NCI-H226 (cell line): ENCODE data around the gene ETV4.

Experiments used
- DNase-seq: peaks from one replicate; pipeline ENCODE4 v3.0.0-alpha.2; 2015

ETV4 gene

GRCh38 chr17:43572368-43572980, 26.3 kb upstream of the ETV4 start:
- DNase-seq = peak; percentile 32

GRCh38 chr17:43570518-43570928, 24.4 kb upstream of the ETV4 start:
- DNase-seq = peak; percentile 91

- no peak for DNase-seq
These were observed 22.5 kb upstream of the ETV4 start for GRCh38 chr17:43568506-43569082.

DNA sequence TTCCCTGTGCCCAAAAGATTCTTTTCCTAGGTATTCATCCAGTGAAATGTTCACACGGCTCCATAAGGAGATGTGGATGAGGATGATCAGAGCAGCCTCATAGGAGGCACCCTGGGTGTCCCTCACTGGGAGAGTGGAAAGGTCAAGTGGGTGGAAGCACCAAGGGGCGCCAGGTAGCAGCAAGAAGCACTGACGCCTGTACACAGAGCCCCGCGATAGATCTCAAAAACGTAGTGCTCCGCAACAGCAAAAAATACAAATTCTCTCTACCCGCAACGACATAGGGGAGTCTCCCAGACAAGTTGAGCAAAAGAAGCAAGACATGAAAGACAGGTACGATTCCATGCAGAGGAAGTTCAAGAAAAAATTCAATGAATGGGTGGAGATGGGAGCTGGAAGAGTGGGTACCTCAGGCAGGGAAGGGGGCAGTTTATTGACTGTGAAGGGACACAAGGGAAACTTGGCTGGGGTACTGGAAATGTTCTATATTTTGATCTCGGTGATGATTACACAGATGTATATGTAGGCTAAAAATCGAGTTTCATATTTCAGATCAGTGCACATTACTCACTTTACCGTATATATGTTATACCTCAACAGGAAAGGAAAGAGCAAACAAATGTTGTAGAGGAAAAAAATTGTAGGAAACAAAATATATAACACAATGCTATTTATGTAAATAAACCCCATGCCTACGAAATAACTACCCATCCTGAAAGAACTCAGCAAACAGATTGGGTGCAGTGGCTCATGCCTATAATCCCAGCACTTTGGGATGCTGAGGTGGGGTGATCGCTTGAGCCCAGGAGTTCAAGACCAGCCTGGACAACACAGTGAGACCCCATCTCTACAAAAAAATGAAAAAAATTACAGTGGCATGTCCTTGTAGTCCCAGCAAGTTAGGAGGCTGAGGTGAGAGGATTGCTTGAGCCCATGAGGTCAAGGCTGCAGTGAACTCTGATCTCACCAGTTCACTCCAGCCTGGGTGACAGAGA, 17.8 kb upstream of the ETV4 start:
- peak; percentile 0 for DNase-seq

DNA sequence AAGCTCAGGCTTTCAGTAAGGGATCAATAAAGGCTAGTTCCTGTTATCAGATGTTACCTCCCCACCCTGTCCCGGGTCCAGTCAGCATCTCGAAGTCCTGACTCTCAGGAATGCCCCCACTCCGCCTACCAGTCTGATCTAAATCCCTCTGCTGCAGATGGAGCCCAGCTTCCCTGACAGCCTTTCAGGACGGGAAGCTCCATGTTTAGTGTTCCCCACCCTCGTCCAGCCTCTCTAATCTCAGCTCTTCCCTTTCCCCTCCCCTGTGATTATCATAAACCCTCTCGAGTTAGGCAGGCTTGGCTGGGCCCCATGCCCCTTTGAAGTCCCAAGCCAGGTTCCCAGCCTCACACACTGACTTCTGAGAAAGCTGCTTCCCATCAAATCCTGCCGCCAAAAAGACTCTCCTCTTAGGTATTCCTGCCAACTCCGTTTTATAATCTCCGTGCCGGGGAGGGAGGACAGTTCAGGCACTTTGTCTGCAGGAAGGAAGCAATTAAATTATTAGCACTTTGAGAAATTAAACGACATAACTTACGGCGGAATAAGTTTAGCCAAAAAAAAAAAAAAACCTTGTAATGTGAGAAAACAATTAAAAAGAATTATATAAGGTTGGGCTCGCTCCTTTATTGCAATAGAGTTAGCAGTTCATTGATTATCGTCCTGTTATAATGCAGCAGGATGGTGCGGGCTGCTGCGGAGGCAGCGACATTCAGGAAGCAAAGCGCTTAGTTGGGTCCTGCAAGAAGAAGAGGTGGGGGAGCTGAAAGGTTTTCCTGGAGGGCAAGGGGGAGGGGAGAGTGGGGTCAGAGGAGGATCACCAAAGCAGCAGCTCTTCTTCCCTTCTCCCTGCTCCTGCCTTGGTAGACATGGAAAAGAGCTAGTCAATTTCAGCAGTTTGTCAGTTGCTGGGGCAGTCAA, 16.8 kb upstream of the ETV4 start:
- peak; percentile 0 for DNase-seq

- DNase-seq = peak; percentile 0
These were observed 14.6 kb upstream of the ETV4 start for GRCh38 chr17:43560461-43561427.

DNA sequence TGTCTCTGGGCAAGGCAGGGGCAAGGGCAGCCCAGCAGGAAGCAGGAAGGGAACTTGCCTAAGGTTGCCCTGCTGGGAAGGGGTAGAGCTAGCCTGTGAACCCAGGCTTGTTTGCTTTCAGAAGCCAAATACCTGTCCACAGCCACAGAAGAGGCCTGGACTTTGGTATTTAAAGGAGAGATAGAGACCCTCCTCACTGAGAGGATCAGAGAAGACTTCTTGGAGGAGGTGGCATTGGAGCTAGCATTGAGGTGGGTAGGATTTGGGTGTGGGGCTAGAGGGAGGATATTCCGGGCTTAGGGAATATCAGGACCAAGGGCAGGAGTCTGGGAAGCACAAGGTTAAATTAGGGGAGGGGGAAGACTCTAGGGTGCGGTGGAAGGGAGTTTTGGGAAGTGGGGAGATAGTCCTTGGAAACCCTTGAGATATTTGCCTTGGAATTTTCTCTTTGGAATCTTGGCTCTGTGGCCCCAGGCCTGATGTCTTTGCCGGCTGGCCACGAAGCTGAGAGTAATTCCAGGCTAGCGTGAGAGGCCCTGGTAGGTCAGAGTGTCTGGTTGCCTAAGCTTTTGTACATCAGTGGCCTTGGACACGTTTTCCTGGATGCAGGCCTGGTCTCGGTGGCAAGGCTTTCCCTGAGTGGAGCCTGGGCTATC, 13.1 kb upstream of the ETV4 start:
- DNase-seq = peak; percentile 0

DNA sequence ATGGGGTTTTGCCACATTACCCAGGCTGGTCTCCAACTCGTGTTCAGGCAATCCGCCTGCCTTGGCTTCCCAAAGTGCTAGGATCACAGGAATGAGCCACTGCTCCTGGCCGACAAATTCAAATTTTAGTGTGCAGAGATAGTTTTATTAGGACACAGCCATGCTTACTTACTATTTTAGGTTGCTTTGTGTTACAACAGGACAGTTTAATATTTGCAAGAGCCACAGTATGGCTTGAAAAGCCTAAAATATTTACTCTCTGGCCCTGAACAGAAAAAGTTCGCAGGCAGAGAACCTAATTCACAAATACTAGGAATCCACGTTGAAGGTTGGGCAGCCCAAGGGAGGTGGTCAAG, 12.6 kb upstream of the ETV4 start:
- DNase-seq = no peak

DNA sequence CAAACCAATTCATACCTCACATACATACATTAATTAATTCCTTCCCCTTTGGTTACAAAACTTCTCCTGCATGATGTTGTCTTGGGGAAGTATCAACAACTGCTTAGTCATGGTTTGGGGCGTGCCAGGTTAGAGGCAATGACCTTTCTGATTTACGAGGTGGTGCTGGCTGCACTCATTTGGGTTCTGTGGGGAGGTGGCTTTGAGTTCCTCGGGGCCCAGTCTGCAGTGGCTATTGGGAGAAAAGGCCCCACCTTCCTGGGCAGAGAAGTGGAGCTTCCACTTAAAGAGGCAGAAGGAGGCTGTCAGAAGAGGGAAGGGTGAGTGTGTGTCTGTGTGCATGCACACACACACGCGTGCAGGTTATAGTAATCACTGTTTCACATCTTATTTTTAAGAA, 10.2 kb upstream of the ETV4 start:
- peak; percentile 23 for DNase-seq

- DNase-seq = no peak
These were observed 8.7 kb upstream of the ETV4 start for GRCh38 chr17:43554857-43555256.

DNA sequence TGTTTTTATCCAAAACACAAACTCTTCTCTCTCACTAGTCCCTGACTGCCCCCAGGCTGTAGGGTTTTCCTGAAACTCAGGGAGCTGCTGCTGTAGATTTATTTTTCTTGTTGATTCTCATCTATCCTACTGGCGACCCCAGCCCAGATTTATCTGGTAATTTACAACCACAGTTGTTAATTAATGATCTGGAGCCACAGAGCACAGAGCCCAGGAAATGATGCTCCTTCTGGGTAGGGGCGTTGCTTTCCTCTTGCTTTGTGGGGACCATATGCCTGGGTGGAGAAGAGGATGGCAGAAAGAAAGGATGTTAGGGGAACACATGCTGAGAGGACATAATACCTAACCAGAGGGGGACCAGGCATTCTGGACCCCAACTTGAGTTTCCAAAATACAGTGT, 7.4 kb upstream of the ETV4 start:
- peak; percentile 0 for DNase-seq

DNA sequence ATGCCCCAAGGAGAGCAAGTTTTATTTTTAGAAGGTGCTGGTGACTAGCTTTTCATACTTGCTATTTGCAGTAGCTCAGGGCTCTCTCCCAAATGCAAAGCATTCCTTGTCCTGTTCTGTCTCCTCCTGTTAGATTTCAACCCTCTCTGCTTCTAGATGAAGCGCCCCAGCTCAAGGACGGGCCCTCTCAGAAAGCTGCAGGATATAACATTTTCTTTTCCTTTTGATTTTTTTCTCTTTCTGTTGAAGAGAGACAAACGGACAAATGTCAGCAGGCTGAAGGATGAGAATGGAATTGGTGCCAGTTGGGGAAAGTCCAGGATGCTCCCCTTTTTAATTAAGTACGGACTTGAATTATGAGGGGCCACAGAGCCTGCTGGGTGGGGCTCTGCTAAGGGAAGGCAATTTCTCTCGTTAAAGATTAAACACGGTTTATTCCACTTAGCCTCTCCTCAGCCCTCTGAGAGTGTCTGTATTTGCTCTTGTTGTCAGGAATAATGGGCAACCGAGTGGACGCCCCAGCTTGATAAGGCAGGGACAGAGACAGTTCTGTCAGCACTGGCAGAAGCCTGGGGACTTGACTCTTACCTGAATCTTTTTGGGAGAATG, 6.2 kb upstream of the ETV4 start:
- DNase-seq = no peak

- no peak for DNase-seq
These were observed 4.6 kb upstream of the ETV4 start for GRCh38 chr17:43550754-43551153.

- no peak for DNase-seq
These were observed 3.4 kb upstream of the ETV4 start for GRCh38 chr17:43549496-43549895.

GRCh38 chr17:43548689-43549379, 2.7 kb upstream of the ETV4 start:
- DNase-seq = peak; percentile 0

GRCh38 chr17:43547659-43548256, 1.6 kb upstream of the ETV4 start:
- DNase-seq = peak; percentile 0

GRCh38 chr17:43547189-43547550, 1.0 kb upstream of the ETV4 start:
- DNase-seq = no peak

DNA sequence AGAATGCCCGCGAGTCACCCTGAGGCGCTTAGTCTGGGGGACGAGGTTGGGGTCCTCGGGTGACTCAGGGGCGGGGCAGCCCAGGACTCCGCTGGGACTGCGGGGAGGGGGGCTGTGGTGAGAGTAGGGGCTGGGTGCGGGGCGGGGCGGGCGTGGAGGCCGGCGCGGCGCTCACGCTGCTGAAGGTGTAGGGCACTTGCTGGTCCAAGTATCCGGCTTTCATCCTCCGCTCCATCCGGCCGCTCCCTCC, 832 bp downstream of the ETV4 start:
- no peak for DNase-seq

DNA sequence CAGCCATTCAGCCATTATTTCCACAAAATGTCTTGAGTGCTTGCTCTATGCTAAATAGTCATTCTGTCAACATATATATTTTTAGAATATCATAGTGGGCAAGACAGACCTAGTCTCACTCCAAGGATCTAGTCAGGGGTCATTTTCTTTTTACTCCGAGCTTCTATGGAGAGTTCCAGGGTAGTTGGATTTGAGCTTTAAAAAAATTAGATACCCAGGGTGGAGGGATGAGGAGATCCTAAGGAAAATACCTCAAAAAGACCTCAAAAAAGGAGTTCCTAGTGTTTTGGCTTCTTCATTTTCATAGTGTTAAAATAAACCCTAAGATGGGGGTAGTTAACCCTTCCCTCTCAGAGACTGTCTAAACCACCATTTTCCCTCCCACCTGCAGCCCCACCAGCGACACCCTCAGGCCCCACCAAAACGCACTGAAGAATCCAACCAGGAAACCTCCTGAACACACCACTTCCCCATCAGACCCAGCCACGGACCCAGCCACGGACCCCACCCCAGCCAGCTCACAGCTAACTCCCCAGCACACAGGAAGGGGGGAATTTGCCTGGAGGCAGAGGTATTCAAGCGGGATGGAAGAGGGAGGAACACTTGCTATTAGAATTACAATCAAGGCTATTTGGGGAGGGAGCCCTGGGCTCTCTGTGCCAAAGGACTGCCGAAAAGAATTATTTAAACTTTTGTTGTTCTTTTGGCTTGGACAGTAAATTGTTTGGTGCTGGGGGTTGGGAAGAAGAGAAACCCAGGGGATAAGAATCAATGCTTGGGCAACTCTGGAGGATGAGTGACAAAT, 2.2 kb downstream of the ETV4 start:
- peak; percentile 4 for DNase-seq
